HCT116 (cell line): ENCODE results near the gene FARP1. TPM values are rescaled to one million over a fixed set of nuclear protein-coding genes. Genes with fewer than 3 reads are reported as not detected.

Experiments used
- ATAC-seq: fragments of 200-7000 bp; cut with Tn5 transposase; 2 replicates; pipeline ENCODE4 v1.9.1; 2020; ENCODE audit warnings: mild to moderate bottlenecking, moderate library complexity
- BruUV-seq: library from RNA; stranded (reverse); fragments of 400-500 nt; replicated peaks from 2 replicates; lab custom pipeline; 2021; lab: Mats Ljungman, UMichigan
- CTCF ChIA-PET: fragments of 300-600 bp; sonication (Branson Sonifier 250); formaldehyde crosslinking; loops from one replicate; lab custom pipeline; 2021; ENCODE audit warnings: antibody characterized with exemption; lab: Charles Lee
- POLR2A ChIA-PET: fragments of 300-600, 350-600 bp; sonication (Branson Sonifier 250); formaldehyde crosslinking; loops from one replicate; lab custom pipeline; 2021; ENCODE audit warnings: antibody characterized with exemption; lab: Charles Lee
- RAD21 ChIA-PET, 2 experiments: fragments of 300-600 bp; sonication (Branson Sonifier 250); formaldehyde crosslinking; loops; one replicate each; lab custom pipeline; 2023; ENCODE audit warnings: low total read pairs in 2 of 2; ENCODE audit not compliant: uncharacterized antibody in 2 of 2, unreplicated experiment in 2 of 2, low non-redundant PET in 1 of 2; lab: Charles Lee
- DNase-seq: peaks from one replicate; pipeline ENCODE4 v3.0.0-alpha.2; 2010; ENCODE audit warnings: low read depth, low spot score
- H2AFZ ChIP-seq: fragments of 200-600 bp; shearing (Covaris generic), sonication (generic); 2 replicates; pipeline ENCODE4 v1.6.1; 2017; ENCODE audit warnings: low read depth, mixed run types, mixed read lengths, antibody characterized with exemption, low read length; ENCODE audit not compliant: poor library complexity, severe bottlenecking
- H3K27ac ChIP-seq: 2 replicates; pipeline ENCODE4 v1.5.1; 2012; ENCODE audit warnings: low read depth, low read length
- H3K27me3 ChIP-seq: fragments of 200-600 bp; sonication (generic); 2 replicates; pipeline ENCODE4 v1.6.1; 2016; ENCODE audit warnings: mixed run types, low read length, mixed read lengths; ENCODE audit not compliant: insufficient read depth
- H3K36me3 ChIP-seq, 2 experiments: fragments of 200-500 bp in 1 of 2; fragments of 200-600 bp in 1 of 2; sonication (Bioruptor generic) in 1 of 2; sonication (generic) in 1 of 2; 2 replicates each; pipeline versions ENCODE4 v1.5.1 to v1.6.1; 2014 to 2016; ENCODE audit warnings: low read length in 2 of 2, inconsistent platforms in 1 of 2, mixed read lengths in 1 of 2, mixed run types in 1 of 2; ENCODE audit not compliant: insufficient read depth in 2 of 2, control insufficient read depth in 1 of 2
- H3K4me1 ChIP-seq, 2 experiments: fragments of 200-600 bp in 1 of 2; sonication (generic) in 1 of 2; 2 replicates each; pipeline versions ENCODE4 v1.5.1 to v1.6.1; 2012 to 2017; ENCODE audit warnings: low read length in 2 of 2, inconsistent platforms in 1 of 2, mild to moderate bottlenecking in 1 of 2, mixed read lengths in 1 of 2, mixed run types in 1 of 2, moderate library complexity in 1 of 2; ENCODE audit not compliant: insufficient read depth in 2 of 2, control insufficient read depth in 1 of 2
- H3K4me2 ChIP-seq: fragments of 200-600 bp; sonication (generic); 2 replicates; pipeline ENCODE4 v1.6.1; 2017; ENCODE audit warnings: mixed run types, low read length, mixed read lengths
- H3K4me3 ChIP-seq, 2 experiments: fragments of 200-600 bp in 1 of 2; sonication (generic) in 1 of 2; replicated peaks in 1 of 2; 2 replicates each; pipeline ENCODE4 v1.5.1; 2011 to 2016; ENCODE audit warnings: low read length in 2 of 2, control low read depth in 1 of 2, low read depth in 1 of 2, mild to moderate bottlenecking in 1 of 2, mixed read lengths in 1 of 2, mixed run types in 1 of 2
- H3K79me2 ChIP-seq: fragments of 200-600 bp; sonication (generic); 2 replicates; pipeline ENCODE4 v1.6.1; 2017; ENCODE audit warnings: mild to moderate bottlenecking, mixed run types, low read length, moderate library complexity, mixed read lengths; ENCODE audit not compliant: insufficient read depth
- H3K9ac ChIP-seq: fragments of 200-600 bp; sonication (generic); 2 replicates; pipeline ENCODE4 v1.6.1; 2016; ENCODE audit warnings: low read length, mixed read lengths
- H3K9me2 ChIP-seq: fragments of 200-600 bp; sonication (generic), shearing (Covaris generic); 2 replicates; pipeline ENCODE4 v1.6.1; 2017; ENCODE audit warnings: mixed run types, mild to moderate bottlenecking, moderate library complexity; ENCODE audit not compliant: insufficient read depth
- H3K9me3 ChIP-seq, 2 experiments: fragments of 200-500 bp in 1 of 2; fragments of 200-600 bp in 1 of 2; sonication (Bioruptor generic) in 1 of 2; sonication (generic) in 1 of 2; 2 replicates each; pipeline ENCODE4 v1.6.1; 2014 to 2017; ENCODE audit warnings: low read length in 2 of 2, mixed read lengths in 2 of 2, inconsistent platforms in 1 of 2, low read depth in 1 of 2, mild to moderate bottlenecking in 1 of 2, mixed run types in 1 of 2, moderate library complexity in 1 of 2; ENCODE audit not compliant: control insufficient read depth in 1 of 2, insufficient read depth in 1 of 2
- H4K20me1 ChIP-seq: fragments of 200-600 bp; sonication (generic), shearing (Covaris generic); 2 replicates; pipeline ENCODE4 v1.6.1; 2017; ENCODE audit warnings: mixed run types, mild to moderate bottlenecking, moderate library complexity; ENCODE audit not compliant: insufficient read depth
- CBX3 ChIP-seq: IDR thresholded peaks from 2 replicates; pipeline ENCODE4 v1.6.1; 2012; ENCODE audit warnings: low read depth
- CEBPB ChIP-seq: IDR thresholded peaks from 2 replicates; pipeline ENCODE4 v1.6.1; 2012; ENCODE audit warnings: low read depth
- EGR1 ChIP-seq: IDR thresholded peaks from 2 replicates; pipeline ENCODE4 v1.6.1; 2012; ENCODE audit warnings: low read depth
- ELF1 ChIP-seq: IDR thresholded peaks from 2 replicates; pipeline ENCODE4 v1.6.1; 2012; ENCODE audit warnings: low read depth, borderline replicate concordance
- EZH2 ChIP-seq: fragments of 200-600 bp; sonication (generic); IDR thresholded peaks from 2 replicates; pipeline ENCODE4 v1.6.1; 2017; ENCODE audit warnings: antibody characterized with exemption, mixed run types
- EZH2phosphoT487 ChIP-seq: fragments of 200-600 bp; IDR thresholded peaks from 2 replicates; pipeline ENCODE4 v1.6.1; 2018; ENCODE audit warnings: antibody characterized with exemption, borderline replicate concordance
- FOSL1 ChIP-seq: IDR thresholded peaks from 2 replicates; pipeline ENCODE4 v1.6.1; 2012; ENCODE audit warnings: low read depth
- JUND ChIP-seq: IDR thresholded peaks from 2 replicates; pipeline ENCODE4 v1.6.1; 2012
- POLR2A ChIP-seq: IDR thresholded peaks from 2 replicates; pipeline ENCODE4 v1.7.0; 2011; ENCODE audit warnings: borderline replicate concordance; ENCODE audit not compliant: insufficient read depth, insufficient read length; ENCODE audit errors: extremely low read depth
- RAD21 ChIP-seq: IDR thresholded peaks from 2 replicates; pipeline ENCODE4 v1.6.1; 2012; ENCODE audit warnings: low read depth, mild to moderate bottlenecking
- SIN3A ChIP-seq: IDR thresholded peaks from 2 replicates; pipeline ENCODE4 v1.6.1; 2012; ENCODE audit warnings: low read depth
- SP1 ChIP-seq: IDR thresholded peaks from 2 replicates; pipeline ENCODE4 v1.6.1; 2012; ENCODE audit warnings: low read depth
- YY1 ChIP-seq: IDR thresholded peaks from 2 replicates; pipeline ENCODE4 v1.6.1; 2011; ENCODE audit warnings: low read length, low read depth, moderate library complexity, mild to moderate bottlenecking; ENCODE audit not compliant: insufficient replicate concordance; ENCODE audit errors: extremely low read depth
- ZFX ChIP-seq: fragments of 450-650 bp; IDR thresholded peaks from 2 replicates; pipeline ENCODE4 v1.6.1; 2017
- intact Hi-C: fragments of 100-400 bp; cut with micrococcal nuclease; formaldehyde crosslinking; loops from 2 replicates; pipeline ENCODE4 v1.10.0; 2022
- total RNA-seq: library from RNA; stranded (reverse); gene quantifications from one replicate; pipeline ENCODE4 v1.2.1, GENCODE V29; 2021; ENCODE audit not compliant: unreplicated experiment
- TF ChIP-seq, protein P1 (sequence below): IDR thresholded peaks from 2 replicates; pipeline ENCODE4 v1.6.1; 2012
- TF ChIP-seq, protein P2 (sequence below): IDR thresholded peaks from 2 replicates; pipeline ENCODE4 v1.6.1; 2012; ENCODE audit warnings: low read depth
- TF ChIP-seq, protein P3 (sequence below), 3 experiments: fragments of 200-600 bp in 1 of 3; sonication (generic) in 1 of 3; IDR thresholded peaks in 2 of 3; conservative IDR thresholded peaks in 1 of 3; 2 replicates each; pipeline ENCODE4 v1.5.1; 2012 to 2017; ENCODE audit warnings: low read depth in 2 of 3, low read length in 2 of 3, antibody characterized with exemption in 1 of 3, borderline replicate concordance in 1 of 3, control low read depth in 1 of 3, mild to moderate bottlenecking in 1 of 3, mixed read lengths in 1 of 3, mixed run types in 1 of 3, moderate library complexity in 1 of 3; ENCODE audit not compliant: insufficient read depth in 1 of 3
- TF ChIP-seq, protein P4 (sequence below): IDR thresholded peaks from 2 replicates; pipeline ENCODE4 v1.6.1; 2012
- TF ChIP-seq, protein P5 (sequence below): IDR thresholded peaks from 2 replicates; pipeline ENCODE4 v1.6.1; 2011; ENCODE audit warnings: mild to moderate bottlenecking, low read length, moderate library complexity; ENCODE audit not compliant: insufficient replicate concordance; ENCODE audit errors: extremely low read depth

FARP1 gene
- total RNA-seq, 1 experiment from 2014 or later: 30.5 TPM

DNA sequence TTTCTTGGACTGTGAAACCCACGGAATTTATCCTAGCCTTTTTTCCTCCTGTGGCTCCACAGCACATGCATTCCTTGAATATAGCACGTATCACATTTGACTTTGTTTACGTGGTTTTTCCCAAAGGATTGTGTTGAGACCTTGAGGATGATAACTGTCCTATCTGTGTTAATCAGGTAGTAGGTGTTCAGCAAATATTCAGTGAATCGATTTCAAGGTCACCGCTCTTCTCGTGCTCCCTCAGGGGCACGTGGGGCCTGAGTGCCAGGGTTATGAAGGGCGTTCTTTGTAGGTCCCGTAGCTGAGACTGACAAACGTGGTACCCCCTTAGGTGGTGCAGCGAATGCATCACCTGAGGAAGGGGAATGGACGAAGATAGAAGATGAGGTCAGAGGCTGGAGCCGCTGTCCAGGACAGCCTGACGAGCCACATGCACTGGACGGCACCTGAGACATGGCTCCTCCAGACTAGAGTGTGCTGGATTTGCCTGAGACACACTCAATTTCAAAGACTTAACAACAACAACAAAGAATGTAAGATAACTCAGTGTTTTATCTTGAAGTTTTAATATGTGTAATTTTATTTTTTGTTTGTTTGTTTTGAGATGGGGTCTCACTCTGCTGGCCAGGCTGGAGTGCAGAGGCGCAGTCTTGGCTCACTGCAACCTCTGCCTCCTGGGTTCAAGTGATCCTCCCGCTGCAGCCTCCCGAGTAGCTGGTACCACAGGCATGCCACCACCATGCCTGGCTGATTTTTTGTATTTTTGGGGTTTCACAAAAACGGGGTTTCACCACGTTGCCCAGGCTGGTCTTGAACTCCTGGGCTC is 165.4 kb downstream of the FARP1 start:
- Histone ChIP-seq H3K79me2 (no peaks in the 10 kb centered on the region), H3K27me3 (no peaks in the 10 kb centered on the region), H3K27ac (no peak overlapping the region), H3K4me2 (no peak overlapping the region)
- no TSS peak for BruUV-seq
- TF ChIP-seq POLR2A (no peak), SP1 (no peak), ZFX (no peak), EZH2phosphoT487 (no peak), SIN3A (no peak), CEBPB (no peak), EGR1 (no peak), CBX3 (no peak), EZH2 (no peak), RAD21 (no peak), ELF1 (no peak), FOSL1 (no peak), JUND (no peak), YY1 (no peak)
- TF ChIP-seq, protein P1, sequence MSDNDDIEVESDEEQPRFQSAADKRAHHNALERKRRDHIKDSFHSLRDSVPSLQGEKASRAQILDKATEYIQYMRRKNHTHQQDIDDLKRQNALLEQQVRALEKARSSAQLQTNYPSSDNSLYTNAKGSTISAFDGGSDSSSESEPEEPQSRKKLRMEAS: no peak
- TF ChIP-seq, protein P2, sequence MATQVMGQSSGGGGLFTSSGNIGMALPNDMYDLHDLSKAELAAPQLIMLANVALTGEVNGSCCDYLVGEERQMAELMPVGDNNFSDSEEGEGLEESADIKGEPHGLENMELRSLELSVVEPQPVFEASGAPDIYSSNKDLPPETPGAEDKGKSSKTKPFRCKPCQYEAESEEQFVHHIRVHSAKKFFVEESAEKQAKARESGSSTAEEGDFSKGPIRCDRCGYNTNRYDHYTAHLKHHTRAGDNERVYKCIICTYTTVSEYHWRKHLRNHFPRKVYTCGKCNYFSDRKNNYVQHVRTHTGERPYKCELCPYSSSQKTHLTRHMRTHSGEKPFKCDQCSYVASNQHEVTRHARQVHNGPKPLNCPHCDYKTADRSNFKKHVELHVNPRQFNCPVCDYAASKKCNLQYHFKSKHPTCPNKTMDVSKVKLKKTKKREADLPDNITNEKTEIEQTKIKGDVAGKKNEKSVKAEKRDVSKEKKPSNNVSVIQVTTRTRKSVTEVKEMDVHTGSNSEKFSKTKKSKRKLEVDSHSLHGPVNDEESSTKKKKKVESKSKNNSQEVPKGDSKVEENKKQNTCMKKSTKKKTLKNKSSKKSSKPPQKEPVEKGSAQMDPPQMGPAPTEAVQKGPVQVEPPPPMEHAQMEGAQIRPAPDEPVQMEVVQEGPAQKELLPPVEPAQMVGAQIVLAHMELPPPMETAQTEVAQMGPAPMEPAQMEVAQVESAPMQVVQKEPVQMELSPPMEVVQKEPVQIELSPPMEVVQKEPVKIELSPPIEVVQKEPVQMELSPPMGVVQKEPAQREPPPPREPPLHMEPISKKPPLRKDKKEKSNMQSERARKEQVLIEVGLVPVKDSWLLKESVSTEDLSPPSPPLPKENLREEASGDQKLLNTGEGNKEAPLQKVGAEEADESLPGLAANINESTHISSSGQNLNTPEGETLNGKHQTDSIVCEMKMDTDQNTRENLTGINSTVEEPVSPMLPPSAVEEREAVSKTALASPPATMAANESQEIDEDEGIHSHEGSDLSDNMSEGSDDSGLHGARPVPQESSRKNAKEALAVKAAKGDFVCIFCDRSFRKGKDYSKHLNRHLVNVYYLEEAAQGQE: no peak
- TF ChIP-seq, protein P3, sequence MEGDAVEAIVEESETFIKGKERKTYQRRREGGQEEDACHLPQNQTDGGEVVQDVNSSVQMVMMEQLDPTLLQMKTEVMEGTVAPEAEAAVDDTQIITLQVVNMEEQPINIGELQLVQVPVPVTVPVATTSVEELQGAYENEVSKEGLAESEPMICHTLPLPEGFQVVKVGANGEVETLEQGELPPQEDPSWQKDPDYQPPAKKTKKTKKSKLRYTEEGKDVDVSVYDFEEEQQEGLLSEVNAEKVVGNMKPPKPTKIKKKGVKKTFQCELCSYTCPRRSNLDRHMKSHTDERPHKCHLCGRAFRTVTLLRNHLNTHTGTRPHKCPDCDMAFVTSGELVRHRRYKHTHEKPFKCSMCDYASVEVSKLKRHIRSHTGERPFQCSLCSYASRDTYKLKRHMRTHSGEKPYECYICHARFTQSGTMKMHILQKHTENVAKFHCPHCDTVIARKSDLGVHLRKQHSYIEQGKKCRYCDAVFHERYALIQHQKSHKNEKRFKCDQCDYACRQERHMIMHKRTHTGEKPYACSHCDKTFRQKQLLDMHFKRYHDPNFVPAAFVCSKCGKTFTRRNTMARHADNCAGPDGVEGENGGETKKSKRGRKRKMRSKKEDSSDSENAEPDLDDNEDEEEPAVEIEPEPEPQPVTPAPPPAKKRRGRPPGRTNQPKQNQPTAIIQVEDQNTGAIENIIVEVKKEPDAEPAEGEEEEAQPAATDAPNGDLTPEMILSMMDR (IDR thresholded peaks at IDR 0.05 in 2 of 3, conservative IDR thresholded peaks at IDR 0.05 in 1 of 3; ENCODE audit: borderline replicate concordance in 1 of 3, insufficient read depth in 1 of 3, low read depth in 2 of 3, low read length in 2 of 3): no peak
- TF ChIP-seq, protein P4, sequence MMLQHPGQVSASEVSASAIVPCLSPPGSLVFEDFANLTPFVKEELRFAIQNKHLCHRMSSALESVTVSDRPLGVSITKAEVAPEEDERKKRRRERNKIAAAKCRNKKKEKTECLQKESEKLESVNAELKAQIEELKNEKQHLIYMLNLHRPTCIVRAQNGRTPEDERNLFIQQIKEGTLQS: no peak
- TF ChIP-seq, protein P5, sequence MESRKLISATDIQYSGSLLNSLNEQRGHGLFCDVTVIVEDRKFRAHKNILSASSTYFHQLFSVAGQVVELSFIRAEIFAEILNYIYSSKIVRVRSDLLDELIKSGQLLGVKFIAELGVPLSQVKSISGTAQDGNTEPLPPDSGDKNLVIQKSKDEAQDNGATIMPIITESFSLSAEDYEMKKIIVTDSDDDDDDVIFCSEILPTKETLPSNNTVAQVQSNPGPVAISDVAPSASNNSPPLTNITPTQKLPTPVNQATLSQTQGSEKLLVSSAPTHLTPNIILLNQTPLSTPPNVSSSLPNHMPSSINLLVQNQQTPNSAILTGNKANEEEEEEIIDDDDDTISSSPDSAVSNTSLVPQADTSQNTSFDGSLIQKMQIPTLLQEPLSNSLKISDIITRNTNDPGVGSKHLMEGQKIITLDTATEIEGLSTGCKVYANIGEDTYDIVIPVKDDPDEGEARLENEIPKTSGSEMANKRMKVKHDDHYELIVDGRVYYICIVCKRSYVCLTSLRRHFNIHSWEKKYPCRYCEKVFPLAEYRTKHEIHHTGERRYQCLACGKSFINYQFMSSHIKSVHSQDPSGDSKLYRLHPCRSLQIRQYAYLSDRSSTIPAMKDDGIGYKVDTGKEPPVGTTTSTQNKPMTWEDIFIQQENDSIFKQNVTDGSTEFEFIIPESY: no peak
- TF ChIP-seq, all 23 proteins: peak for 0
- Histone ChIP-seq H3K4me1 (no peaks in the 10 kb centered on the region), H2AFZ (no peak overlapping the region), H3K9me3 (no peaks in the 10 kb centered on the region), H3K4me3 (no peak overlapping the region), H3K36me3 (no peaks in the 10 kb centered on the region), H3K9ac (no peak overlapping the region), H3K9me2 (no peaks in the 10 kb centered on the region), H4K20me1 (no peaks in the 10 kb centered on the region)
- DNase-seq (no peak), ATAC-seq (no peak)
- intact Hi-C loops: no loop called here
- RAD21 ChIA-PET: no interaction called here
- POLR2A ChIA-PET: no interaction called here
- CTCF ChIA-PET: no interaction called here
